ENCODE data around the gene FBXO2.

DNA sequence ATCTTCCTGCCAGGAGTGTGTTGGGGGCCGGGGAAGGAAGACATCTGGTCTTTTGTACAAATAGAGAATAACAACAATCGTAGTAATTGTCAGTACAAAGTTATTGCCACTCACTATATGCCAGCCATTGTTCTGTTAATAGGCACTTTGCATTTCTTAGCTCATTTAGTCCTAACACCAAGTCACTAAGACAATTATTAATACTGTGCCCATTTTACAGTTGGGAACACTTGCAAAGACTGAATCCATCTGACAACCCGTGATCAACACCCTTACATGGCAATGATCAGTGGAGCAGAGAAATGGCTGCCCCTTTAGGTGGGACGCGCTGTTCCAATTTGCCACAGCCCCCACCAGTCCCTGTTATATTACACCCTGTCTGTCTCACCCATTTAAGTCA lies 33.3 kb downstream of the FBXO2 start:
- no peak for TF ChIP-seq EZH2 (IDR thresholded peaks at IDR 0.05; ENCODE audit: borderline replicate concordance, low read depth, low read length, severe bottlenecking)
- TF ChIP-seq, protein P1, sequence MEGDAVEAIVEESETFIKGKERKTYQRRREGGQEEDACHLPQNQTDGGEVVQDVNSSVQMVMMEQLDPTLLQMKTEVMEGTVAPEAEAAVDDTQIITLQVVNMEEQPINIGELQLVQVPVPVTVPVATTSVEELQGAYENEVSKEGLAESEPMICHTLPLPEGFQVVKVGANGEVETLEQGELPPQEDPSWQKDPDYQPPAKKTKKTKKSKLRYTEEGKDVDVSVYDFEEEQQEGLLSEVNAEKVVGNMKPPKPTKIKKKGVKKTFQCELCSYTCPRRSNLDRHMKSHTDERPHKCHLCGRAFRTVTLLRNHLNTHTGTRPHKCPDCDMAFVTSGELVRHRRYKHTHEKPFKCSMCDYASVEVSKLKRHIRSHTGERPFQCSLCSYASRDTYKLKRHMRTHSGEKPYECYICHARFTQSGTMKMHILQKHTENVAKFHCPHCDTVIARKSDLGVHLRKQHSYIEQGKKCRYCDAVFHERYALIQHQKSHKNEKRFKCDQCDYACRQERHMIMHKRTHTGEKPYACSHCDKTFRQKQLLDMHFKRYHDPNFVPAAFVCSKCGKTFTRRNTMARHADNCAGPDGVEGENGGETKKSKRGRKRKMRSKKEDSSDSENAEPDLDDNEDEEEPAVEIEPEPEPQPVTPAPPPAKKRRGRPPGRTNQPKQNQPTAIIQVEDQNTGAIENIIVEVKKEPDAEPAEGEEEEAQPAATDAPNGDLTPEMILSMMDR (IDR thresholded peaks at IDR 0.05; ENCODE audit: borderline replicate concordance, extremely low read depth, low read length, poor library complexity, severe bottlenecking) = no peak
